ENCODE results near the gene KCP.

GRCh38 chr7:128840326-128841170, 70.0 kb downstream of the KCP start:
- TF ChIP-seq, protein P1, sequence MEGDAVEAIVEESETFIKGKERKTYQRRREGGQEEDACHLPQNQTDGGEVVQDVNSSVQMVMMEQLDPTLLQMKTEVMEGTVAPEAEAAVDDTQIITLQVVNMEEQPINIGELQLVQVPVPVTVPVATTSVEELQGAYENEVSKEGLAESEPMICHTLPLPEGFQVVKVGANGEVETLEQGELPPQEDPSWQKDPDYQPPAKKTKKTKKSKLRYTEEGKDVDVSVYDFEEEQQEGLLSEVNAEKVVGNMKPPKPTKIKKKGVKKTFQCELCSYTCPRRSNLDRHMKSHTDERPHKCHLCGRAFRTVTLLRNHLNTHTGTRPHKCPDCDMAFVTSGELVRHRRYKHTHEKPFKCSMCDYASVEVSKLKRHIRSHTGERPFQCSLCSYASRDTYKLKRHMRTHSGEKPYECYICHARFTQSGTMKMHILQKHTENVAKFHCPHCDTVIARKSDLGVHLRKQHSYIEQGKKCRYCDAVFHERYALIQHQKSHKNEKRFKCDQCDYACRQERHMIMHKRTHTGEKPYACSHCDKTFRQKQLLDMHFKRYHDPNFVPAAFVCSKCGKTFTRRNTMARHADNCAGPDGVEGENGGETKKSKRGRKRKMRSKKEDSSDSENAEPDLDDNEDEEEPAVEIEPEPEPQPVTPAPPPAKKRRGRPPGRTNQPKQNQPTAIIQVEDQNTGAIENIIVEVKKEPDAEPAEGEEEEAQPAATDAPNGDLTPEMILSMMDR (IDR thresholded peaks at IDR 0.05): no peak
- TF ChIP-seq POLR2AphosphoS5 (IDR thresholded peaks at IDR 0.05): no peak
- no peak for TF ChIP-seq POLR2A (IDR thresholded peaks at IDR 0.05)

Measured in breast epithelium (tissue), 3 donors.